Measurements from ENCODE around the gene F3.

Gene F3

GRCh38 chr1:94526152-94526980, 15.2 kb downstream of the F3 start:
- DNase-seq: no peak

DNA sequence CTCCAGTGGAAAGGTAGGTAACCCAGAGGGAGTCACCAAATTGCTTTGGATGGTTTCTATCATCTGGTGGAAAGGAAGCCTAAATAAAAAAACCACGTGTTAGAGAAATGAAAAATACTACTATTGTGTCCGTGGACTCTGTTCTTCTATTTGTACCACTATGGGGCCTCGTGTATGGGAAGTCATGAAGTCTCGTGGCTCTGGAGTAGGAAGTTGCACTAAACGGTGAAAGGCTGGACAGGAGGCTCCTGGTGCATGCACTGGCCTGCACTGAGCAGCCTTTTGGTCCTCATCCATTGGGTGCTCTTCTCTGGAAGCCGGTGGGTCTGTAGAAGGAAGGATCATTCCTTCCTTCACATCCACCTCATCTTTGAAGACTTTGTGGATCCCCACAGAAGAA, 17.0 kb downstream of the F3 start:
- DNase-seq: no peak

GRCh38 chr1:94522304-94522703, 19.3 kb downstream of the F3 start:
- peak in 1 of 2 experiments; percentile 41 for DNase-seq

GRCh38 chr1:94519351-94519750, 22.2 kb downstream of the F3 start:
- no peak for DNase-seq

DNA sequence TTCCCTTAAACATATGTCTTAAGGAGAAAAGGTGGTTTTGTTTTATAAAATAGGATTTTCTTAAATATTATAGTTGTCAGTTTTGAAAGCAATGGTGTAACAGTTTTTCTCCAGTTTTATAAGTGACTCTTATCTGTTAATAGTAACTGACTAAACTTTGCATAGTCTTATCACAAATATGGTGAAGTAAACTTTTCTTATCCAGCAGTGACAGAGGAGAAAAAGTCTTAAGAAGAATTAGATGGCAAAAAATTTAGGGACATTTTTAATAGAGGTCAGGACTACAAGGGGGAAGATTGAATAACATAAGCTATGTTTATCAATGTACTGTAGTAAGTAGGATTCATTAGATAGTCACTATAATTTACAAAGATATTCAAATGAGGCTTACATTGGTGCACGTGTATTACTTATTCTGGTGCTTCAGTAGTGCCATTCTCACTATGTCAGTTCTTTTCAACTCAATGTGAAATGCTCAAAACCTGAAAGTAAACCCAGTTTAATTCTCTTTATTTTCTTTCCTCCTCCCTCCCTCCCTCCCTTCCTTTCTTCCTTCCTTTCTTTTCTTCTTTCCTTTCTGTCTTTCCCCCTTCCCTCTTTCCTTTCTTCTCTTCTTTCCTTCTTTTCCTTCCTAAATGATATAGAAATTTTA, 26.1 kb downstream of the F3 start:
- DNase-seq: no peak

GRCh38 chr1:94514095-94514727, 27.3 kb downstream of the F3 start:
- peak in 1 of 2 experiments; percentile 7 for DNase-seq

DNA sequence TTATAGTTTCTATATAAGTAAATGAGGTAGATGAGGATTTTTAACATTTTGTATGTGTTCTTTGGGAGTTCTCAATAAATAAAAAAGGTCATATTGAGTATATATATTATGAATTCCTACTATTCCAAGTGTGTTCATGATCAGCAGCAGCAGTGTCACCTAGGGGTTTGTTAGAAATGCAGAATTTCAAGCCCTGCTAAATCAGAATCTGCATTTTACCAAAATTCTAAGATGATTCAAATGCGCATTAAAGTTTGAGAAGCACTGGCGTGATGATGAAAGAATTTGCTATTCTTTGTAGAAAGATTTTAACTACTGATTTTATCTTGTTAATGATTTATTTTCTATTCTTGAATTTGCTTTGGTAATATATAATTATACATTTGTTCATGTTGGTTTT, 28.7 kb downstream of the F3 start:
- DNase-seq: no peak

DNA sequence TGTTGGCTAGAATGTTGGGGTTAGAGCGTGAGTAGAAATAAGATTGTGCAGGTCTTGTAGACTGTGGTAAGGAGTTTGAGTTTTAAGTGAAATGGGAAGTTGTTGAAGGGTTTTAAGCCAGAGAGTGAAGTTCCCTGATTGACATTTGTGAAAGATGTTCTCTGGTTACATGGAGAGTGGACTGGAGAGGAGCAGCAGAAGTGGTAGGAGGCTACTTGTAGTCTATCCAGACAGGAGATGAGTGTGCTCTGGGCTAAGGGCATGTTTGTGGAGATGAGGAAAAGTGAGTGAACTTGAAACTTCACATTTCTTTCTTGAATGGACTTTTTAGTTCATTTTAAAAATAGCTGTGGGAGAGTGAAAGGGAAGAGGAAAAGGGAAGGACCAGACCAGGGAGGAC, 37.0 kb downstream of the F3 start:
- no peak for DNase-seq

DNA sequence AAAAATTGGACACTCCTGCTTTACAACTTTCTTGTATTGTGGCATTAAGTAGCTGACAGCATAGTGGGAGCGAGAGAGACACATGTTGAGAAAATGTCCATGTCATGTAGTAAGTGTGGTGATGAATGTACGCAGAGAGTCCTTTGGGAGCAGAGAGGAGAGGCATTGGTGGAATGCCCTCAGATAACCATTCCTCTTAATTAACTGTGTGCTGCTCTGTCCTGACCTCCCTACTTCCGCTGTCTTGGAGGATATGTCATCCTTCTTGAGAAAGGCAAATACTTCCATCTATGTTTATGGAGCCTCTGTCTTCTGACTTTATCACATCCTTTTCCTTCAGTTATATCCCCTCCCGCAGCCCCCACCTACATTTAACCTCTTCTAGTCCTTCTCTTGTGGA, 38.4 kb downstream of the F3 start:
- DNase-seq: no peak

- no peak for DNase-seq
Measured at GRCh38 chr1:94501935-94502334, 39.6 kb downstream of the F3 start.

- no peak for DNase-seq
Measured at GRCh38 chr1:94501426-94501825, 40.1 kb downstream of the F3 start.

GRCh38 chr1:94496076-94496755, 45.3 kb downstream of the F3 start:
- no peak for DNase-seq

GRCh38 chr1:94490556-94490955, 51.0 kb downstream of the F3 start:
- DNase-seq: no peak

GRCh38 chr1:94486990-94487389, 54.6 kb downstream of the F3 start:
- no peak for DNase-seq

DNA sequence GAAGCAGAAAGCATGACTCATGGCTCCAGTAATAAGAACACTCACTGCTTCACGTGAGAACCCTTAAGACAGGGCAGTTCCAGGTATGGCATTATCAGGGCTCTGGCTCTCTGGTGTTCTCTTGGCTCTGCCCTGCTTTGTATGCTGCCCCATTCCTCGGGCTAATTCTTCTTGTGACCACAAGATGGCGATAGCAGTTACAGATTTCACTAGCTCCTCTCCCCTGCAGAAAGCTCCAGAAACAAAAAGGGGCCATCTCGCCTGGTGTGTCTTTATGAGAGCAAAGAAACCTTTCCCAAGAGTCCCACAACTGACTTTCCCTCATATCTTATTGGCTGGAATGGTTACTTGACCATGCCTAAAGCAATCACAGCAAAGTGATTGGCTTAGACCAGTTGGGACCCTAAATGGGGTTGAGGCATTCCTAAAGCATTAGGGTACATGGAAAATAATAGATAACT, 60.1 kb downstream of the F3 start:
- DNase-seq: peak; percentile 34 to 51

- no peak for DNase-seq
Measured at GRCh38 chr1:94479682-94480081, 61.9 kb downstream of the F3 start.

Measured in NCI-H2081 (cell line).